HEK293 (cell line): ENCODE measurements around the gene AXL.
A peak's percentile ranks its signal among the peaks of the same experiment; 100 is the strongest.

Experiments used
- GLI2 ChIP-seq: fragments of 450-650 bp; formaldehyde crosslinking; IDR thresholded peaks from 2 replicates; pipeline ENCODE4; 2017; ENCODE audit warnings: missing biosample characterization, missing genetic modification characterization, low read depth, borderline replicate concordance
- RBAK ChIP-seq: fragments of 450-650 bp; formaldehyde crosslinking; IDR thresholded peaks from 2 replicates; pipeline ENCODE4 v1.5.1; 2016; ENCODE audit warnings: missing biosample characterization, missing genetic modification characterization
- SCRT2 ChIP-seq: fragments of 450-650 bp; formaldehyde crosslinking; IDR thresholded peaks from 2 replicates; pipeline ENCODE4 v1.5.1; 2016; ENCODE audit warnings: missing biosample characterization, missing genetic modification characterization
- SETDB1 ChIP-seq: IDR thresholded peaks from one replicate; pipeline ENCODE4 v1.6.1; 2017; ENCODE audit warnings: mild to moderate bottlenecking, low read length, moderate library complexity, mixed read lengths; ENCODE audit not compliant: insufficient read length
- ZBTB21 ChIP-seq: fragments of 450-650 bp; formaldehyde crosslinking; IDR thresholded peaks from 2 replicates; pipeline ENCODE4 v1.5.1; 2017; ENCODE audit warnings: missing biosample characterization, missing genetic modification characterization
- ZFP69B ChIP-seq: fragments of 450-650 bp; formaldehyde crosslinking; IDR thresholded peaks from 2 replicates; pipeline ENCODE4 v1.5.1; 2016; ENCODE audit warnings: missing biosample characterization, missing genetic modification characterization
- ZNF121 ChIP-seq: fragments of 450-650 bp; formaldehyde crosslinking; IDR thresholded peaks from 2 replicates; pipeline ENCODE4 v1.5.1; 2016; ENCODE audit warnings: missing biosample characterization, missing genetic modification characterization
- ZNF184 ChIP-seq: fragments of 450-650 bp; IDR thresholded peaks from 2 replicates; pipeline ENCODE4 v1.5.1; 2018; ENCODE audit warnings: missing biosample characterization, mild to moderate bottlenecking, missing genetic modification characterization
- ZNF2 ChIP-seq: fragments of 450-650 bp; formaldehyde crosslinking; IDR thresholded peaks from 2 replicates; pipeline ENCODE4 v1.5.1; 2016; ENCODE audit warnings: missing biosample characterization, missing genetic modification characterization
- ZNF211 ChIP-seq: fragments of 450-650 bp; formaldehyde crosslinking; IDR thresholded peaks from 2 replicates; pipeline ENCODE4 v1.5.1; 2016; ENCODE audit warnings: low read depth, missing biosample characterization, missing genetic modification characterization
- ZNF221 ChIP-seq: fragments of 450-650 bp; formaldehyde crosslinking; IDR thresholded peaks from 2 replicates; pipeline ENCODE4 v1.5.1; 2017; ENCODE audit warnings: missing biosample characterization, missing genetic modification characterization, borderline replicate concordance
- ZNF266 ChIP-seq: fragments of 450-650 bp; formaldehyde crosslinking; IDR thresholded peaks from 2 replicates; pipeline ENCODE4 v1.5.1; 2016; ENCODE audit warnings: missing biosample characterization, missing genetic modification characterization, low read depth
- ZNF341 ChIP-seq: fragments of 450-650 bp; formaldehyde crosslinking; IDR thresholded peaks from 2 replicates; pipeline ENCODE4; 2016; ENCODE audit warnings: low read depth, missing biosample characterization, missing genetic modification characterization
- ZNF37A ChIP-seq: fragments of 450-650 bp; IDR thresholded peaks from 2 replicates; pipeline ENCODE4 v1.5.1; 2018; ENCODE audit warnings: missing biosample characterization, missing genetic modification characterization
- ZNF521 ChIP-seq: fragments of 450-650 bp; formaldehyde crosslinking; IDR thresholded peaks from 2 replicates; pipeline ENCODE4 v1.5.1; 2017; ENCODE audit warnings: missing biosample characterization, mild to moderate bottlenecking, missing genetic modification characterization
- ZNF623 ChIP-seq: fragments of 450-650 bp; formaldehyde crosslinking; IDR thresholded peaks from 2 replicates; pipeline ENCODE4 v1.5.1; 2016; ENCODE audit warnings: missing biosample characterization, missing genetic modification characterization
- ZNF664 ChIP-seq: fragments of 450-650 bp; formaldehyde crosslinking; IDR thresholded peaks from 2 replicates; pipeline ENCODE4 v1.5.1; 2016; ENCODE audit warnings: missing biosample characterization, missing genetic modification characterization
- ZNF701 ChIP-seq: fragments of 450-650 bp; formaldehyde crosslinking; IDR thresholded peaks from 2 replicates; pipeline ENCODE4 v1.5.1; 2016; ENCODE audit warnings: missing biosample characterization, missing genetic modification characterization
- ZNF76 ChIP-seq: fragments of 450-650 bp; formaldehyde crosslinking; IDR thresholded peaks from 2 replicates; pipeline ENCODE4; 2016; ENCODE audit warnings: low read depth, missing biosample characterization, missing genetic modification characterization, borderline replicate concordance
- TF ChIP-seq, protein P1 (sequence below): fragments of 450-650 bp; formaldehyde crosslinking; IDR thresholded peaks from 2 replicates; pipeline ENCODE4 v1.5.1; 2016; ENCODE audit warnings: missing biosample characterization, missing genetic modification characterization
- TF ChIP-seq, protein P2 (sequence below): fragments of 450-650 bp; formaldehyde crosslinking; IDR thresholded peaks from 2 replicates; pipeline ENCODE4 v1.5.1; 2017; ENCODE audit warnings: missing biosample characterization, missing genetic modification characterization
- TF ChIP-seq, protein P3 (sequence below): fragments of 450-650 bp; formaldehyde crosslinking; IDR thresholded peaks from 2 replicates; pipeline ENCODE4 v1.5.1; 2016; ENCODE audit warnings: missing biosample characterization, missing genetic modification characterization
- TF ChIP-seq, protein P4 (sequence below): fragments of 450-650 bp; formaldehyde crosslinking; IDR thresholded peaks from 2 replicates; pipeline ENCODE4 v1.5.1; 2016; ENCODE audit warnings: missing biosample characterization, missing genetic modification characterization
- TF ChIP-seq, protein P5 (sequence below): fragments of 450-650 bp; formaldehyde crosslinking; IDR thresholded peaks from 2 replicates; pipeline ENCODE4 v1.5.1; 2016; ENCODE audit warnings: missing biosample characterization, missing genetic modification characterization
- TF ChIP-seq, protein P6 (sequence below): fragments of 450-650 bp; formaldehyde crosslinking; IDR thresholded peaks from 2 replicates; pipeline ENCODE4 v1.5.1; 2016; ENCODE audit warnings: missing biosample characterization, missing genetic modification characterization
- TF ChIP-seq, protein P7 (sequence below): fragments of 450-650 bp; formaldehyde crosslinking; IDR thresholded peaks from 2 replicates; pipeline ENCODE4 v1.5.1; 2016; ENCODE audit warnings: missing biosample characterization, missing genetic modification characterization

AXL gene

DNA sequence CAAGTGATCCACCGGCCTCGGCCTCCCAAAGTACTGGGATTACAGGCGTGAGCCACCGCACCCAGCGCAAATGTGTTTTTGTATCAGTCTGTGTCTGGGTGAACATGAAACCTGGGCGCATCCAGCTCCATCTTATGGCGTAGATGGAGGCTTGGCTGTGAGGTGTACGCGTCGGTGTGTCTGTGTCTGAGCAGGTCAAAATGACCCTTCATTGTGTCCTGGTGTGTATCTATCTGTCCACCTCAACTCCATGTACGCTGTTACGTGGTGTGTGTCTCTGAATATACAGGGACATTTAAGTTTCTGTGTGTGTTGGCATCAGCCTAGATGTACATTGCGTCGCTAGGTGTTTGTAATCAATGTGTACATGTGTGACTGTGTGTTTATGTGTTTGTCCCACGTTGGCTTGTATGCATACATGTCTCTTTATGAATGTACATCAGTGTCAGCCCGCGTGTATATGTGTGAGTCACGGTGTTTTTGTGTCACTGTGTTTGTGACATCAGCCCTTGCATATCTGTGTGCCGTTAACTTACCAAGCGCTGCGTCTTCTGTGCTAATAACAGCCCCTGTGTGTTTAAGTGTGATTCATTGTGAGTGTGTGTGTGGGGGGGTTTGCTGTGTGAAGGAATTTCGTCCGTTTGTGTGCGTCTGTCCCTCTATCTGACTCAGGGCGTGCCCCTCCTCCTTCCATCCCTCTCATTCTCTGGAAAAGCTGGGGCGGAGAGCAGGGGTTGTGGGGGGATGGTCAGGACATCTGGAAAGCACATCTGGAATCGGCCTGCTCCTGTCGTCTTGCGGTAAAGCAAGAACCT, 6.4 kb downstream of the AXL start (continued):
- TF ChIP-seq ZNF37A (tag by site-specific recombination) (no peak), ZBTB21 (peak; percentile 91), ZNF623 (no peak), RBAK (tag by site-specific recombination) (peak; percentile 84; the same call in 1 of the 2 replicates), ZNF664 (tag by site-specific recombination) (peak; percentile 77; the same call in 1 of the 2 replicates), ZNF221 (tag by site-specific recombination) (no peak), ZNF2 (tag by site-specific recombination) (peak; percentile 36; the same call in 1 of the 2 replicates), ZNF76 (tag by site-specific recombination) (no peak), ZNF184 (no peak), ZNF341 (tag by site-specific recombination) (no peak), ZNF521 (tag by site-specific recombination) (no peak), ZNF701 (tag by site-specific recombination) (no peak), SETDB1 (no peak), ZNF266 (no peak), ZFP69B (tag by site-specific recombination) (peak; percentile 76), GLI2 (tag by site-specific recombination) (no peak), ZNF211 (no peak), SCRT2 (tag by site-specific recombination) (no peak), ZNF121 (tag by site-specific recombination) (no peak)
- TF ChIP-seq, protein P1, sequence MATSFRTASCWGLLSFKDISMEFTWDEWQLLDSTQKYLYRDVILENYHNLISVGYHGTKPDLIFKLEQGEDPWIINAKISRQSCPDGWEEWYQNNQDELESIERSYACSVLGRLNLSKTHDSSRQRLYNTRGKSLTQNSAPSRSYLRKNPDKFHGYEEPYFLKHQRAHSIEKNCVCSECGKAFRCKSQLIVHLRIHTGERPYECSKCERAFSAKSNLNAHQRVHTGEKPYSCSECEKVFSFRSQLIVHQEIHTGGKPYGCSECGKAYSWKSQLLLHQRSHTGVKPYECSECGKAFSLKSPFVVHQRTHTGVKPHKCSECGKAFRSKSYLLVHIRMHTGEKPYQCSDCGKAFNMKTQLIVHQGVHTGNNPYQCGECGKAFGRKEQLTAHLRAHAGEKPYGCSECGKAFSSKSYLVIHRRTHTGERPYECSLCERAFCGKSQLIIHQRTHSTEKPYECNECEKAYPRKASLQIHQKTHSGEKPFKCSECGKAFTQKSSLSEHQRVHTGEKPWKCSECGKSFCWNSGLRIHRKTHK = no peak
- TF ChIP-seq, protein P2, sequence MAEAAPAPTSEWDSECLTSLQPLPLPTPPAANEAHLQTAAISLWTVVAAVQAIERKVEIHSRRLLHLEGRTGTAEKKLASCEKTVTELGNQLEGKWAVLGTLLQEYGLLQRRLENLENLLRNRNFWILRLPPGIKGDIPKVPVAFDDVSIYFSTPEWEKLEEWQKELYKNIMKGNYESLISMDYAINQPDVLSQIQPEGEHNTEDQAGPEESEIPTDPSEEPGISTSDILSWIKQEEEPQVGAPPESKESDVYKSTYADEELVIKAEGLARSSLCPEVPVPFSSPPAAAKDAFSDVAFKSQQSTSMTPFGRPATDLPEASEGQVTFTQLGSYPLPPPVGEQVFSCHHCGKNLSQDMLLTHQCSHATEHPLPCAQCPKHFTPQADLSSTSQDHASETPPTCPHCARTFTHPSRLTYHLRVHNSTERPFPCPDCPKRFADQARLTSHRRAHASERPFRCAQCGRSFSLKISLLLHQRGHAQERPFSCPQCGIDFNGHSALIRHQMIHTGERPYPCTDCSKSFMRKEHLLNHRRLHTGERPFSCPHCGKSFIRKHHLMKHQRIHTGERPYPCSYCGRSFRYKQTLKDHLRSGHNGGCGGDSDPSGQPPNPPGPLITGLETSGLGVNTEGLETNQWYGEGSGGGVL = no peak
- TF ChIP-seq, protein P3, sequence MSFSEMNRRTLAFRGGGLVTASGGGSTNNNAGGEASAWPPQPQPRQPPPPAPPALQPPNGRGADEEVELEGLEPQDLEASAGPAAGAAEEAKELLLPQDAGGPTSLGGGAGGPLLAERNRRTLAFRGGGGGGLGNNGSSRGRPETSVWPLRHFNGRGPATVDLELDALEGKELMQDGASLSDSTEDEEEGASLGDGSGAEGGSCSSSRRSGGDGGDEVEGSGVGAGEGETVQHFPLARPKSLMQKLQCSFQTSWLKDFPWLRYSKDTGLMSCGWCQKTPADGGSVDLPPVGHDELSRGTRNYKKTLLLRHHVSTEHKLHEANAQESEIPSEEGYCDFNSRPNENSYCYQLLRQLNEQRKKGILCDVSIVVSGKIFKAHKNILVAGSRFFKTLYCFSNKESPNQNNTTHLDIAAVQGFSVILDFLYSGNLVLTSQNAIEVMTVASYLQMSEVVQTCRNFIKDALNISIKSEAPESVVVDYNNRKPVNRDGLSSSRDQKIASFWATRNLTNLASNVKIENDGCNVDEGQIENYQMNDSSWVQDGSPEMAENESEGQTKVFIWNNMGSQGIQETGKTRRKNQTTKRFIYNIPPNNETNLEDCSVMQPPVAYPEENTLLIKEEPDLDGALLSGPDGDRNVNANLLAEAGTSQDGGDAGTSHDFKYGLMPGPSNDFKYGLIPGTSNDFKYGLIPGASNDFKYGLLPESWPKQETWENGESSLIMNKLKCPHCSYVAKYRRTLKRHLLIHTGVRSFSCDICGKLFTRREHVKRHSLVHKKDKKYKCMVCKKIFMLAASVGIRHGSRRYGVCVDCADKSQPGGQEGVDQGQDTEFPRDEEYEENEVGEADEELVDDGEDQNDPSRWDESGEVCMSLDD = peak; percentile 73; the same call in 1 of the 2 replicates
- TF ChIP-seq, protein P4, sequence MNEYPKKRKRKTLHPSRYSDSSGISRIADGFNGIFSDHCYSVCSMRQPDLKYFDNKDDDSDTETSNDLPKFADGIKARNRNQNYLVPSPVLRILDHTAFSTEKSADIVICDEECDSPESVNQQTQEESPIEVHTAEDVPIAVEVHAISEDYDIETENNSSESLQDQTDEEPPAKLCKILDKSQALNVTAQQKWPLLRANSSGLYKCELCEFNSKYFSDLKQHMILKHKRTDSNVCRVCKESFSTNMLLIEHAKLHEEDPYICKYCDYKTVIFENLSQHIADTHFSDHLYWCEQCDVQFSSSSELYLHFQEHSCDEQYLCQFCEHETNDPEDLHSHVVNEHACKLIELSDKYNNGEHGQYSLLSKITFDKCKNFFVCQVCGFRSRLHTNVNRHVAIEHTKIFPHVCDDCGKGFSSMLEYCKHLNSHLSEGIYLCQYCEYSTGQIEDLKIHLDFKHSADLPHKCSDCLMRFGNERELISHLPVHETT (tag by site-specific recombination) = peak; percentile 89
- TF ChIP-seq, protein P5, sequence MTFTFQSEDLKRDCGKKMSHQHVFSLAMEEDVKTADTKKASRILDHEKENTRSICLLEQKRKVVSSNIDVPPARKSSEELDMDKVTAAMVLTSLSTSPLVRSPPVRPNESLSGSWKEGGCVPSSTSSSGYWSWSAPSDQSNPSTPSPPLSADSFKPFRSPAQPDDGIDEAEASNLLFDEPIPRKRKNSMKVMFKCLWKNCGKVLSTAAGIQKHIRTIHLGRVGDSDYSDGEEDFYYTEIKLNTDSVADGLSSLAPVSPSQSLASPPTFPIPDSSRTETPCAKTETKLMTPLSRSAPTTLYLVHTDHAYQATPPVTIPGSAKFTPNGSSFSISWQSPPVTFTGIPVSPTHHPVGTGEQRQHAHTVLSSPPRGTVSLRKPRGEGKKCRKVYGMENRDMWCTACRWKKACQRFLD (tag by site-specific recombination) = no peak
- TF ChIP-seq, protein P6, sequence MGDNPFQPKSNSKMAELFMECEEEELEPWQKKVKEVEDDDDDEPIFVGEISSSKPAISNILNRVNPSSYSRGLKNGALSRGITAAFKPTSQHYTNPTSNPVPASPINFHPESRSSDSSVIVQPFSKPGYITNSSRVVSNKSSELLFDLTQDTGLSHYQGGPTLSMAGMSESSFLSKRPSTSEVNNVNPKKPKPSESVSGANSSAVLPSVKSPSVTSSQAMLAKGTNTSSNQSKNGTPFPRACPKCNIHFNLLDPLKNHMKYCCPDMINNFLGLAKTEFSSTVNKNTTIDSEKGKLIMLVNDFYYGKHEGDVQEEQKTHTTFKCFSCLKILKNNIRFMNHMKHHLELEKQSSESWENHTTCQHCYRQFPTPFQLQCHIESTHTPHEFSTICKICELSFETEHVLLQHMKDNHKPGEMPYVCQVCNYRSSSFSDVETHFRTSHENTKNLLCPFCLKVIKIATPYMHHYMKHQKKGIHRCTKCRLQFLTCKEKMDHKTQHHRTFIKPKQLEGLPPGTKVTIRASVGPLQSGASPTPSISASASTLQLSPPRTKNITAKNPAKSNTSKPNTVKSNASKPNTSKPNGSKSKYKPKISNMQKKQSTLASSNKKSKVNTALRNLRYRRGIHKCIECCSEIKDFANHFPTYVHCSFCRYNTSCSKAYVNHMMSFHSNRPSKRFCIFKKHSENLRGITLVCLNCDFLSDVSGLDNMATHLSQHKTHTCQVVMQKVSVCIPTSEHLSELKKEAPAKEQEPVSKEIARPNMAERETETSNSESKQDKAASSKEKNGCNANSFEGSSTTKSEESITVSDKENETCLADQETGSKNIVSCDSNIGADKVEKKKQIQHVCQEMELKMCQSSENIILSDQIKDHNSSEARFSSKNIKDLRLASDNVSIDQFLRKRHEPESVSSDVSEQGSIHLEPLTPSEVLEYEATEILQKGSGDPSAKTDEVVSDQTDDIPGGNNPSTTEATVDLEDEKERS (tag by site-specific recombination) = peak; percentile 82
- TF ChIP-seq, protein P7, sequence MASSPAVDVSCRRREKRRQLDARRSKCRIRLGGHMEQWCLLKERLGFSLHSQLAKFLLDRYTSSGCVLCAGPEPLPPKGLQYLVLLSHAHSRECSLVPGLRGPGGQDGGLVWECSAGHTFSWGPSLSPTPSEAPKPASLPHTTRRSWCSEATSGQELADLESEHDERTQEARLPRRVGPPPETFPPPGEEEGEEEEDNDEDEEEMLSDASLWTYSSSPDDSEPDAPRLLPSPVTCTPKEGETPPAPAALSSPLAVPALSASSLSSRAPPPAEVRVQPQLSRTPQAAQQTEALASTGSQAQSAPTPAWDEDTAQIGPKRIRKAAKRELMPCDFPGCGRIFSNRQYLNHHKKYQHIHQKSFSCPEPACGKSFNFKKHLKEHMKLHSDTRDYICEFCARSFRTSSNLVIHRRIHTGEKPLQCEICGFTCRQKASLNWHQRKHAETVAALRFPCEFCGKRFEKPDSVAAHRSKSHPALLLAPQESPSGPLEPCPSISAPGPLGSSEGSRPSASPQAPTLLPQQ = no peak
